ENCODE results near the gene COL21A1. TPM values are rescaled to one million over a fixed set of nuclear protein-coding genes. Genes with fewer than 3 reads are reported as not detected.
A peak's percentile ranks its signal among the peaks of the same experiment; 100 is the strongest.

Gene COL21A1
- total and polyA plus RNA-seq, 2 of the 13 experiments (the other 11 are each of a cell fraction or from before 2014, with no cell fraction given), result 0.13 TPM; not detected in 1

DNA sequence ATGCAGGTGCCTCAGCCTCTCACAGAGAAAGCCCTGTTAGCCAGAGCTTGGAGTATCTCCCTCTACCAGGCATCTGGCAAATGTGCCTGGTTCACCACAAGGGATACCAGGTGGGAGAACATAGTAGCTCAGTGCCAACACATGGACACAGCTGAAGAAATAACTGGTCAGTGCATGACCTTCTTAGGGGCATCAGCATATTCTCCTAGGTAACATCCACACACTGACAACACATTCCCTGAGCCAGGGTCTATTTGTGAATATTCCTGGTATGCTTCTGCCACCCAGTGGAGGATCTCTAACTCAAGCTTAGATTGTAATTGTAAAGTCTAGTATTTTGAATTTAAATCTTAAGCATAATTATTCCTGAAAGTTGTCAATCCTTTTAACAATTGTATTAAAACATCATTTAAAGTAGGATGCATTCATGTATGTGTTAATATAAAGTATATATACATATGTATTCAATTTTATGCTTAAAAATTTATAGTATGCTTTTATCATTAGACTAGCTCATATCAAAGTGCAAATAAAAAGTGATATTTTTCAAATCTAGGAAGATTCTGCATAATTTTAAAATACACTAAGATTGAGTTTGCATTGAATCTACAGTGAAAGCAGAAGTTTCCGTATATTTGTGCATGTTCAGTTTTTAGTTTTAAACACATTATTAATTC, 45.3 kb upstream of the COL21A1 start (continued):
- TF ChIP-seq GTF3A (CRISPR knock-in tag; conservative IDR thresholded peaks at IDR 0.05) (no peak), NCOA1 (CRISPR knock-in tag; IDR thresholded peaks at IDR 0.05) (no peak)
- TF ChIP-seq, protein P1, sequence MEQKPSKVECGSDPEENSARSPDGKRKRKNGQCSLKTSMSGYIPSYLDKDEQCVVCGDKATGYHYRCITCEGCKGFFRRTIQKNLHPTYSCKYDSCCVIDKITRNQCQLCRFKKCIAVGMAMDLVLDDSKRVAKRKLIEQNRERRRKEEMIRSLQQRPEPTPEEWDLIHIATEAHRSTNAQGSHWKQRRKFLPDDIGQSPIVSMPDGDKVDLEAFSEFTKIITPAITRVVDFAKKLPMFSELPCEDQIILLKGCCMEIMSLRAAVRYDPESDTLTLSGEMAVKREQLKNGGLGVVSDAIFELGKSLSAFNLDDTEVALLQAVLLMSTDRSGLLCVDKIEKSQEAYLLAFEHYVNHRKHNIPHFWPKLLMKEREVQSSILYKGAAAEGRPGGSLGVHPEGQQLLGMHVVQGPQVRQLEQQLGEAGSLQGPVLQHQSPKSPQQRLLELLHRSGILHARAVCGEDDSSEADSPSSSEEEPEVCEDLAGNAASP (CRISPR knock-in tag; IDR thresholded peaks at IDR 0.05; ENCODE audit: borderline replicate concordance), result no peak

GRCh38 chr6:56291302-56291917, 44.0 kb upstream of the COL21A1 start:
- H3K27me3 ChIP-seq (ENCODE audit: control insufficient read depth in 1 of 2, insufficient read depth in 2 of 2, low read length in 2 of 2), result peaks cover 0 to 18% of the 10 kb centered on the region in 2 experiments; a peak in 3 of 5 replicates
- DNase-seq (ENCODE audit: low spot score), result no peak
- H3K9ac ChIP-seq (ENCODE audit: insufficient read depth, low read depth, low read length), result no peak overlapping the region
- no peak for FAIRE-seq
- no TSS peak for BruUV-seq (replicated peaks)
- 3% methylated on average over 7 of the region's 7 CpGs for WGBS (ENCODE audit: low lambda C conversion rate)
- no peak overlapping the region for H3K4me2 ChIP-seq (ENCODE audit: low read depth, low read length)
- H3K36me3 ChIP-seq (replicated peaks in 1 of 2; ENCODE audit: control insufficient read depth in 1 of 2, insufficient read depth in 2 of 2, low read length in 2 of 2), result no peaks in the 10 kb centered on the region
- no peaks in the 10 kb centered on the region for H4K20me1 ChIP-seq (ENCODE audit: insufficient read depth, low read length)
- no peak overlapping the region for H3K4me3 ChIP-seq (replicated peaks in 1 of 3; ENCODE audit: insufficient read depth in 1 of 3, low read depth in 2 of 3, low read length in 3 of 3)
- no peaks in the 10 kb centered on the region for H3K9me3 ChIP-seq (ENCODE audit: low read length)
- CTCF ChIA-PET (ENCODE audit: low intra/inter-chr PET ratio, low total read pairs), result interaction anchor here (2.0 to 3.0 kb wide), 3 partner anchors 311 to 1015 kb away, joined by 5 to 60 read pairs (median 7); no protein-coding TSS in a partner anchor
- intact Hi-C loops (cut with micrococcal nuclease; ENCODE audit: unreplicated experiment), result no loop called here
- H2AFZ ChIP-seq (ENCODE audit: low read length), result no peak overlapping the region
- no peaks in the 10 kb centered on the region for H3K79me2 ChIP-seq (ENCODE audit: insufficient read depth, low read length)
- POLR2A ChIA-PET, result no interaction called here
- H3K27ac ChIP-seq (ENCODE audit: extremely low read length, insufficient read depth, low read length), result no peak overlapping the region
- no peaks in the 10 kb centered on the region for H3K4me1 ChIP-seq (ENCODE audit: insufficient read depth, low read length)
- peak; percentile 39 for ATAC-seq
- in situ Hi-C loops (cut with HindIII; ENCODE audit: extremely low pct_ligation_motif_present, low pct_unique_long_range_greater_than_20kb), result loop anchor here (5.0 to 25.0 kb wide), 4 partner anchors 309 to 1004 kb away; no protein-coding TSS in a partner anchor
- TF ChIP-seq MED13 (CRISPR knock-in tag; IDR thresholded peaks at IDR 0.05) (no peak), MTA3 (CRISPR knock-in tag; IDR thresholded peaks at IDR 0.05) (no peak), MIXL1 (CRISPR knock-in tag; IDR thresholded peaks at IDR 0.05) (no peak), REST (IDR thresholded peaks at IDR 0.05; ENCODE audit: borderline replicate concordance in 1 of 2, low read depth in 1 of 2, low read length in 2 of 2) (no peak), REXO4 (CRISPR knock-in tag; IDR thresholded peaks at IDR 0.05; ENCODE audit: borderline replicate concordance) (no peak), CEBPB (IDR thresholded peaks at IDR 0.05; ENCODE audit: borderline replicate concordance, low read depth, low read length) (no peak), HIVEP1 (CRISPR knock-in tag; IDR thresholded peaks at IDR 0.05) (no peak), KDM4B (CRISPR knock-in tag; IDR thresholded peaks at IDR 0.05) (no peak), MAZ (IDR thresholded peaks at IDR 0.05; ENCODE audit: borderline replicate concordance, low read depth, low read length) (no peak), MAZ (CRISPR knock-in tag; IDR thresholded peaks at IDR 0.05; ENCODE audit: low read depth) (no peak), ZEB1 (IDR thresholded peaks at IDR 0.05; ENCODE audit: insufficient replicate concordance, low read depth) (no peak), ZBTB20 (CRISPR knock-in tag; IDR thresholded peaks at IDR 0.05; ENCODE audit: borderline replicate concordance, low read depth) (no peak)
- TF ChIP-seq, protein P2, sequence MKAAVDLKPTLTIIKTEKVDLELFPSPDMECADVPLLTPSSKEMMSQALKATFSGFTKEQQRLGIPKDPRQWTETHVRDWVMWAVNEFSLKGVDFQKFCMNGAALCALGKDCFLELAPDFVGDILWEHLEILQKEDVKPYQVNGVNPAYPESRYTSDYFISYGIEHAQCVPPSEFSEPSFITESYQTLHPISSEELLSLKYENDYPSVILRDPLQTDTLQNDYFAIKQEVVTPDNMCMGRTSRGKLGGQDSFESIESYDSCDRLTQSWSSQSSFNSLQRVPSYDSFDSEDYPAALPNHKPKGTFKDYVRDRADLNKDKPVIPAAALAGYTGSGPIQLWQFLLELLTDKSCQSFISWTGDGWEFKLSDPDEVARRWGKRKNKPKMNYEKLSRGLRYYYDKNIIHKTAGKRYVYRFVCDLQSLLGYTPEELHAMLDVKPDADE (CRISPR knock-in tag; IDR thresholded peaks at IDR 0.05), result no peak

Data from HepG2 (cell line).